Liver (tissue), 9 donors: ENCODE measurements around the gene HES5. TPM values are rescaled to one million over a fixed set of nuclear protein-coding genes. Genes with fewer than 3 reads are reported as not detected.

Experiments used
- DNase-seq: peaks from one replicate; pipeline ENCODE4 v3.0.0-alpha.2; 2017; ENCODE audit warnings: low spot score
- H3K27ac ChIP-seq, 2 donors: one replicate each; pipeline ENCODE4 v1.7.0; 2013; ENCODE audit warnings: inconsistent platforms in 2 of 2, low read length in 2 of 2, control low read depth in 1 of 2, low read depth in 1 of 2, mild to moderate bottlenecking in 1 of 2
- H3K27me3 ChIP-seq, 4 donors: one replicate each; pipeline versions ENCODE4 v1.6.1 to v1.7.0; 2013; ENCODE audit warnings: low read length in 3 of 4, inconsistent platforms in 1 of 4, mild to moderate bottlenecking in 1 of 4, moderate library complexity in 1 of 4; ENCODE audit not compliant: control insufficient read depth in 4 of 4, insufficient read depth in 4 of 4
- H3K36me3 ChIP-seq, 4 donors: one replicate each; pipeline versions ENCODE4 v1.6.1 to v1.7.0; 2013; ENCODE audit warnings: low read length in 3 of 4, mild to moderate bottlenecking in 3 of 4, low read depth in 1 of 4, moderate library complexity in 1 of 4; ENCODE audit not compliant: control insufficient read depth in 4 of 4, insufficient read depth in 3 of 4
- H3K4me1 ChIP-seq, 4 donors: one replicate each; pipeline versions ENCODE4 v1.6.1 to v1.7.0; 2013; ENCODE audit warnings: low read length in 3 of 4, mild to moderate bottlenecking in 3 of 4, moderate library complexity in 1 of 4; ENCODE audit not compliant: control insufficient read depth in 4 of 4, insufficient read depth in 4 of 4
- H3K4me3 ChIP-seq, 3 donors: one replicate each; pipeline versions ENCODE4 v1.6.1 to v1.7.0; 2013; ENCODE audit warnings: low read length in 3 of 3, control low read depth in 1 of 3, low read depth in 1 of 3, mild to moderate bottlenecking in 1 of 3
- H3K9ac ChIP-seq, 2 donors: one replicate each; pipeline ENCODE4 v1.7.0; 2013; ENCODE audit warnings: low read length in 2 of 2, mild to moderate bottlenecking in 2 of 2, moderate library complexity in 2 of 2, control low read depth in 1 of 2, low read depth in 1 of 2
- H3K9me3 ChIP-seq, 4 donors: one replicate each; pipeline versions ENCODE4 v1.6.1 to v1.7.0; 2013; ENCODE audit warnings: low read length in 3 of 4; ENCODE audit not compliant: control insufficient read depth in 4 of 4
- EGR1 ChIP-seq, 2 donors: IDR thresholded peaks; 2 replicates each; pipeline ENCODE4 v1.6.1; 2016 to 2018; ENCODE audit warnings: antibody characterized with exemption in 2 of 2, low read depth in 2 of 2
- FOXA1 ChIP-seq: IDR thresholded peaks from 2 replicates; pipeline ENCODE4 v1.6.1; 2016; ENCODE audit warnings: antibody characterized with exemption
- FOXA2 ChIP-seq: IDR thresholded peaks from 2 replicates; pipeline ENCODE4 v1.6.1; 2016; ENCODE audit warnings: antibody characterized with exemption
- GABPA ChIP-seq, 2 donors: IDR thresholded peaks in 1 of 2; conservative IDR thresholded peaks in 1 of 2; 2 replicates each; pipeline ENCODE4 v1.6.1; 2016; ENCODE audit warnings: antibody characterized with exemption in 2 of 2, mild to moderate bottlenecking in 1 of 2, moderate library complexity in 1 of 2
- HNF4A ChIP-seq, 2 donors: conservative IDR thresholded peaks; 2 replicates each; pipeline ENCODE4 v1.6.1; 2016; ENCODE audit warnings: antibody characterized with exemption in 2 of 2, mild to moderate bottlenecking in 2 of 2
- HNF4G ChIP-seq: IDR thresholded peaks from 2 replicates; pipeline ENCODE4 v1.6.1; 2016; ENCODE audit warnings: antibody characterized with exemption
- JUND ChIP-seq, 2 donors: IDR thresholded peaks; 2 replicates each; pipeline ENCODE4 v1.6.1; 2016; ENCODE audit warnings: antibody characterized with exemption in 2 of 2
- NR2F2 ChIP-seq: IDR thresholded peaks from 2 replicates; pipeline ENCODE4 v1.6.1; 2016; ENCODE audit warnings: antibody characterized with exemption
- RAD21 ChIP-seq, 2 donors: IDR thresholded peaks; 2 replicates each; pipeline ENCODE4 v1.6.1; 2016; ENCODE audit warnings: antibody characterized with exemption in 2 of 2, mild to moderate bottlenecking in 2 of 2
- RXRA ChIP-seq, 2 donors: IDR thresholded peaks; 2 replicates each; pipeline ENCODE4 v1.6.1; 2017 to 2018; ENCODE audit warnings: antibody characterized with exemption in 2 of 2, mild to moderate bottlenecking in 1 of 2
- SP1 ChIP-seq: IDR thresholded peaks from 2 replicates; pipeline ENCODE4 v1.6.1; 2018; ENCODE audit warnings: antibody characterized with exemption, mild to moderate bottlenecking
- YY1 ChIP-seq: IDR thresholded peaks from 2 replicates; pipeline ENCODE4 v1.6.1; 2016; ENCODE audit warnings: antibody characterized with exemption, mild to moderate bottlenecking
- WGBS: extraction: QIAGEN DNeasy Blood & Tissue Kit; methylation state at CpG from one replicate; pipeline ENCODE4 v1.1.7; 2013; 5-methylcytosine and 5-hydroxymethylcytosine counted together
- polyA plus RNA-seq, 2 donors: library from polyadenylated mRNA; stranded (reverse) in 1 of 2; unstranded in 1 of 2; fragments of 200-250 nt in 1 of 2; fragments of >200 nt in 1 of 2; fragmentation: Nextera tagmentation in 1 of 2; extraction: Ambion mirVana in 1 of 2; gene quantifications; one replicate each; pipeline versions ENCODE4 v1.2.1 to v1.2.3, GENCODE V29; 2013 to 2015
- total RNA-seq, 2 donors: library from RNA; depleted of rRNA; stranded (reverse); fragments of >200 nt; gene quantifications; one replicate each; pipeline ENCODE4 v1.2.3, GENCODE V29; 2014
- TF ChIP-seq, protein P1 (sequence below): IDR thresholded peaks from 2 replicates; pipeline ENCODE4 v1.6.1; 2016; ENCODE audit warnings: antibody characterized with exemption
- TF ChIP-seq, protein P2 (sequence below): IDR thresholded peaks from 2 replicates; pipeline ENCODE4 v1.6.1; 2016; ENCODE audit warnings: antibody characterized with exemption
- TF ChIP-seq, protein P3 (sequence below): fragments of 150-350 bp; IDR thresholded peaks from 2 replicates; pipeline ENCODE4 v1.5.1; 2017; ENCODE audit warnings: improper control_type of control experiment, low read depth, low read length; ENCODE audit not compliant: missing input control
- TF ChIP-seq, protein P4 (sequence below): IDR thresholded peaks from 2 replicates; pipeline ENCODE4 v1.6.1; 2016; ENCODE audit warnings: antibody characterized with exemption
- donor health status: healthy.
- donor health status: healthy.
- donor health status: healthy.
- donor health status: healthy.
- donor health status: healthy.

HES5 gene
- total and polyA plus RNA-seq, 4 donors, result 0.08 to 0.93 TPM; not detected in 2

DNA sequence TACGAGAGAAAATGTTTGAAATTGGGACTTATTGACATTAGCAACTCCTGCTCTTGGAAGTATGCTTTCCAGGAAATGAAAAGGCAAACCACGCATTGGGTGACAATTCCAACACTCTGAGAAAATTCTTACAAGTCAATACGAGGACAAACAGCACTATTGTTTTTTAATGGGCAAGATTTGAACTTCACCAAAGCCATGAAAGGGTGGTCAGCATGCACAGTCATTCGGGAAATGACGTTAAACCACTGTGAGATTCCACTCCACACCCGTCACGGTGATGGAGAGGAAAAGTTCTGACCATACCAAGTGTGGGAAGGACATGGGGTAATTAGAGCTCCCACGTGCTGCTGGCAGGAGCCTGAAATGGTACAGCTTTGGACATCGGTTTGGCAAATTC is 44.3 kb upstream of the HES5 start:
- Histone ChIP-seq H3K9ac (no peak overlapping the region), H3K36me3 (no peaks in the 10 kb centered on the region), H3K4me3 (no peak overlapping the region), H3K4me1 (peaks cover 3 to 31% (median 19%) of the 10 kb centered on the region in 4 donors), H3K27me3 (no peaks in the 10 kb centered on the region), H3K27ac (no peak overlapping the region), H3K9me3 (peaks cover 0 to 5% (median 1%) of the 10 kb centered on the region in 4 donors)
- TF ChIP-seq, protein P1, sequence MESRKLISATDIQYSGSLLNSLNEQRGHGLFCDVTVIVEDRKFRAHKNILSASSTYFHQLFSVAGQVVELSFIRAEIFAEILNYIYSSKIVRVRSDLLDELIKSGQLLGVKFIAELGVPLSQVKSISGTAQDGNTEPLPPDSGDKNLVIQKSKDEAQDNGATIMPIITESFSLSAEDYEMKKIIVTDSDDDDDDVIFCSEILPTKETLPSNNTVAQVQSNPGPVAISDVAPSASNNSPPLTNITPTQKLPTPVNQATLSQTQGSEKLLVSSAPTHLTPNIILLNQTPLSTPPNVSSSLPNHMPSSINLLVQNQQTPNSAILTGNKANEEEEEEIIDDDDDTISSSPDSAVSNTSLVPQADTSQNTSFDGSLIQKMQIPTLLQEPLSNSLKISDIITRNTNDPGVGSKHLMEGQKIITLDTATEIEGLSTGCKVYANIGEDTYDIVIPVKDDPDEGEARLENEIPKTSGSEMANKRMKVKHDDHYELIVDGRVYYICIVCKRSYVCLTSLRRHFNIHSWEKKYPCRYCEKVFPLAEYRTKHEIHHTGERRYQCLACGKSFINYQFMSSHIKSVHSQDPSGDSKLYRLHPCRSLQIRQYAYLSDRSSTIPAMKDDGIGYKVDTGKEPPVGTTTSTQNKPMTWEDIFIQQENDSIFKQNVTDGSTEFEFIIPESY, result no peak
- TF ChIP-seq RAD21 (IDR thresholded peaks at IDR 0.05) (no peak), JUND (IDR thresholded peaks at IDR 0.05) (no peak), SP1 (no peak), EGR1 (IDR thresholded peaks at IDR 0.05; ENCODE audit: low read depth in 2 of 2) (no peak), YY1 (no peak), NR2F2 (no peak), GABPA (IDR thresholded peaks at IDR 0.05 in 1 of 2, conservative IDR thresholded peaks at IDR 0.05 in 1 of 2) (no peak), RXRA (IDR thresholded peaks at IDR 0.05) (no peak), FOXA2 (no peak)
- TF ChIP-seq, protein P2, sequence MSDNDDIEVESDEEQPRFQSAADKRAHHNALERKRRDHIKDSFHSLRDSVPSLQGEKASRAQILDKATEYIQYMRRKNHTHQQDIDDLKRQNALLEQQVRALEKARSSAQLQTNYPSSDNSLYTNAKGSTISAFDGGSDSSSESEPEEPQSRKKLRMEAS, result no peak
- WGBS, result 88% methylated on average over 9 of the region's 9 CpGs
- no peak for DNase-seq

DNA sequence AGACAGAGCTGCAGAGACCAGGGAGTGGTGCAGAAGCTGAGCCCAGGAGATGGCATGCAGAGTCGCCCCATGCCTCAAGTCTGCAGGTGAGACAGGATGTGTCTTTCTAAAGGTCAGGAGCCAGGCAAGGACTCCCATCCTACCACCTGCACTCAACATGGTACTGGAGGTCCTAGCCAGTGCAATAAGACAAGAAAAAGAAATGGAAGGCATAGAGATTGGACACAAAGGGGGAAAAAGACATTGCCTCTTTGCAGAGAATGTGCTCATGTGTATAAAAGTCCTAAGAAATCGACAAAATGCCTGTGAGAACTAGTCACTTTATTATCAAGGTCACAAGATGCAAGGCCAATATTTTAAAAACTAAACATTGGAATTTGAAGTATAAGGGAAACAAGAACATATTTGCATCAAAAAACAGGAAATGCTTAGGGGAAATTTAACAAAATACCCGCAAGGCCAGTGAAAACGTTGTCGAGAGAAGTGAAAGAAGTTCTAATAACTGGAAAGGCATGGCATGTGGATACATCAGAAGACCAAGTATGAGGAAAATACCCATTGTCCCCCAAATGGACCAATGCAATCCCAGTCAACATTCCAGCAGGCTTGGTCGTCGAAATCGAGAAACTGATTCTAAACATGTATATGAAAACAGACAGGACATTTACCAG is 43.3 kb upstream of the HES5 start:
- DNase-seq, result no peak
- H3K4me3 ChIP-seq, result no peak overlapping the region
- peaks cover 0 to 5% (median 1%) of the 10 kb centered on the region in 4 donors for H3K9me3 ChIP-seq
- TF ChIP-seq FOXA2 (no peak), FOXA1 (no peak), HNF4G (no peak), NR2F2 (no peak), HNF4A (conservative IDR thresholded peaks at IDR 0.05) (no peak), GABPA (IDR thresholded peaks at IDR 0.05 in 1 of 2, conservative IDR thresholded peaks at IDR 0.05 in 1 of 2) (no peak), RXRA (IDR thresholded peaks at IDR 0.05) (no peak), JUND (IDR thresholded peaks at IDR 0.05) (no peak), EGR1 (IDR thresholded peaks at IDR 0.05; ENCODE audit: low read depth in 2 of 2) (no peak), SP1 (no peak)
- TF ChIP-seq, protein P1, result no peak
- TF ChIP-seq, protein P2, result no peak
- TF ChIP-seq, protein P3, sequence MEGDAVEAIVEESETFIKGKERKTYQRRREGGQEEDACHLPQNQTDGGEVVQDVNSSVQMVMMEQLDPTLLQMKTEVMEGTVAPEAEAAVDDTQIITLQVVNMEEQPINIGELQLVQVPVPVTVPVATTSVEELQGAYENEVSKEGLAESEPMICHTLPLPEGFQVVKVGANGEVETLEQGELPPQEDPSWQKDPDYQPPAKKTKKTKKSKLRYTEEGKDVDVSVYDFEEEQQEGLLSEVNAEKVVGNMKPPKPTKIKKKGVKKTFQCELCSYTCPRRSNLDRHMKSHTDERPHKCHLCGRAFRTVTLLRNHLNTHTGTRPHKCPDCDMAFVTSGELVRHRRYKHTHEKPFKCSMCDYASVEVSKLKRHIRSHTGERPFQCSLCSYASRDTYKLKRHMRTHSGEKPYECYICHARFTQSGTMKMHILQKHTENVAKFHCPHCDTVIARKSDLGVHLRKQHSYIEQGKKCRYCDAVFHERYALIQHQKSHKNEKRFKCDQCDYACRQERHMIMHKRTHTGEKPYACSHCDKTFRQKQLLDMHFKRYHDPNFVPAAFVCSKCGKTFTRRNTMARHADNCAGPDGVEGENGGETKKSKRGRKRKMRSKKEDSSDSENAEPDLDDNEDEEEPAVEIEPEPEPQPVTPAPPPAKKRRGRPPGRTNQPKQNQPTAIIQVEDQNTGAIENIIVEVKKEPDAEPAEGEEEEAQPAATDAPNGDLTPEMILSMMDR, result no peak
- TF ChIP-seq, protein P4, sequence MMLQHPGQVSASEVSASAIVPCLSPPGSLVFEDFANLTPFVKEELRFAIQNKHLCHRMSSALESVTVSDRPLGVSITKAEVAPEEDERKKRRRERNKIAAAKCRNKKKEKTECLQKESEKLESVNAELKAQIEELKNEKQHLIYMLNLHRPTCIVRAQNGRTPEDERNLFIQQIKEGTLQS, result no peak
- no peaks in the 10 kb centered on the region for H3K36me3 ChIP-seq
- WGBS, result 91% methylated on average over 8 of the region's 8 CpGs
- H3K9ac ChIP-seq, result no peak overlapping the region
- H3K27me3 ChIP-seq, result no peaks in the 10 kb centered on the region
- no peak overlapping the region for H3K27ac ChIP-seq
- H3K4me1 ChIP-seq, result peaks cover 3 to 26% (median 16%) of the 10 kb centered on the region in 4 donors
